ENCODE measurements around the gene DGKQ. TPM values are rescaled to one million over a fixed set of nuclear protein-coding genes. Genes with fewer than 3 reads are reported as not detected.
A peak's percentile ranks its signal among the peaks of the same experiment; 100 is the strongest.

Gene DGKQ
- total and polyA plus RNA-seq, 2 of the 13 experiments (the other 11 are each of a cell fraction or from before 2014, with no cell fraction given), result 4.5 to 7.2 TPM

DNA sequence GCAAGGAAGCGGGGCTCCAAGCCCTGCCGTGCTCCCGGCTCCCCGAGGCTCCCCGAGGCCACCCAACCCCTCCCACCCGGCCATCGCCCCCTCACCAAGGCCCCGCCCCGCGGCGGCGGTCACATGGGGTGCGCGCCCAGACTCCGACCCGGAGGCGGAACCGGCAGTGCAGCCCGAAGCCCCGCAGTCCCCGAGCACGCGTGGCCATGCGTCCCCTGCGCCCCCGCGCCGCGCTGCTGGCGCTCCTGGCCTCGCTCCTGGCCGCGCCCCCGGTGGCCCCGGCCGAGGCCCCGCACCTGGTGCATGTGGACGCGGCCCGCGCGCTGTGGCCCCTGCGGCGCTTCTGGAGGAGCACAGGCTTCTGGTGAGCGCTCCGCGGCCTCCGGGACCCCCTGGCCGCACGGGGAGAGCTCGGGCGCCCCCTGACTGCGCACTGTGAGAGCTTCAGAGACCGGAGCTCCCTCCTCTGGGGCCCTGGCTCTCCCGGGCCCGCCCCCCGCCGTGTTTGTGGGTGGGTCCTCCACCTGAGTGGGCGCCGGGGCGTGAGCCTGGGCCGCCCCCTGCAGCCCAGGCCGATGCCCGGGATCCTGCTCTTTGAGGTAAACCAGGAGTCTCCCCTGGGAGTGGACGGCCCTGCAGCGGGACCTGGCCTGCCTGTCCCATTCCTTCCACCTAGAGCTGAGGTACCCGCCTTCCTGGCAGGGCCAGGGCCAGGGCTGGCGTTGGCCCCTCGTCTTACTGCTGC is 13.7 kb upstream of the DGKQ start, which contains the start of gene IDUA (continued):
- 0 out of 2 replicates have a peak, but pooled peaks have one; percentile 55 for TF ChIP-seq NRL (CRISPR knock-in tag; IDR thresholded peaks at IDR 0.05; ENCODE audit: borderline replicate concordance)
- TF ChIP-seq ETV6 (CRISPR knock-in tag; conservative IDR thresholded peaks at IDR 0.05), result no peak
- no peak for TF ChIP-seq CENPX (CRISPR knock-in tag; IDR thresholded peaks at IDR 0.05)
- no peak for TF ChIP-seq ZZZ3 (CRISPR knock-in tag; IDR thresholded peaks at IDR 0.05; ENCODE audit: borderline replicate concordance)
- TF ChIP-seq, protein P1, sequence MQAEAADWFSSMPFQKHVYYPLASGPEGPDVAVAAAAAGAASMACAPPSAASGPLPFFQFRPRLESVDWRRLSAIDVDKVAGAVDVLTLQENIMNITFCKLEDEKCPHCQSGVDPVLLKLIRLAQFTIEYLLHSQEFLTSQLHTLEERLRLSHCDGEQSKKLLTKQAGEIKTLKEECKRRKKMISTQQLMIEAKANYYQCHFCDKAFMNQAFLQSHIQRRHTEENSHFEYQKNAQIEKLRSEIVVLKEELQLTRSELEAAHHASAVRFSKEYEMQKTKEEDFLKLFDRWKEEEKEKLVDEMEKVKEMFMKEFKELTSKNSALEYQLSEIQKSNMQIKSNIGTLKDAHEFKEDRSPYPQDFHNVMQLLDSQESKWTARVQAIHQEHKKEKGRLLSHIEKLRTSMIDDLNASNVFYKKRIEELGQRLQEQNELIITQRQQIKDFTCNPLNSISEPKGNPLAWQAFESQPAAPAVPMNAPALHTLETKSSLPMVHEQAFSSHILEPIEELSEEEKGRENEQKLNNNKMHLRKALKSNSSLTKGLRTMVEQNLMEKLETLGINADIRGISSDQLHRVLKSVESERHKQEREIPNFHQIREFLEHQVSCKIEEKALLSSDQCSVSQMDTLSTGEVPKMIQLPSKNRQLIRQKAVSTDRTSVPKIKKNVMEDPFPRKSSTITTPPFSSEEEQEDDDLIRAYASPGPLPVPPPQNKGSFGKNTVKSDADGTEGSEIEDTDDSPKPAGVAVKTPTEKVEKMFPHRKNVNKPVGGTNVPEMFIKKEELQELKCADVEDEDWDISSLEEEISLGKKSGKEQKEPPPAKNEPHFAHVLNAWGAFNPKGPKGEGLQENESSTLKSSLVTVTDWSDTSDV (CRISPR knock-in tag; IDR thresholded peaks at IDR 0.05), result peak; percentile 38; the same call in 1 of the 2 replicates
- no peak for TF ChIP-seq ZBTB20 (CRISPR knock-in tag; IDR thresholded peaks at IDR 0.05; ENCODE audit: borderline replicate concordance, low read depth)
- TF ChIP-seq, protein P2, sequence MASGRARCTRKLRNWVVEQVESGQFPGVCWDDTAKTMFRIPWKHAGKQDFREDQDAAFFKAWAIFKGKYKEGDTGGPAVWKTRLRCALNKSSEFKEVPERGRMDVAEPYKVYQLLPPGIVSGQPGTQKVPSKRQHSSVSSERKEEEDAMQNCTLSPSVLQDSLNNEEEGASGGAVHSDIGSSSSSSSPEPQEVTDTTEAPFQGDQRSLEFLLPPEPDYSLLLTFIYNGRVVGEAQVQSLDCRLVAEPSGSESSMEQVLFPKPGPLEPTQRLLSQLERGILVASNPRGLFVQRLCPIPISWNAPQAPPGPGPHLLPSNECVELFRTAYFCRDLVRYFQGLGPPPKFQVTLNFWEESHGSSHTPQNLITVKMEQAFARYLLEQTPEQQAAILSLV (CRISPR knock-in tag; IDR thresholded peaks at IDR 0.05; ENCODE audit: borderline replicate concordance), result no peak
- peak; percentile 33; the same call in 1 of the 2 replicates for TF ChIP-seq REL (CRISPR knock-in tag; conservative IDR thresholded peaks at IDR 0.05)
- no peak for TF ChIP-seq FOSL2 (CRISPR knock-in tag; IDR thresholded peaks at IDR 0.05)
- no peak for TF ChIP-seq HNRNPUL1 (IDR thresholded peaks at IDR 0.05; ENCODE audit: low read depth, low read length)
- TF ChIP-seq, protein P3, sequence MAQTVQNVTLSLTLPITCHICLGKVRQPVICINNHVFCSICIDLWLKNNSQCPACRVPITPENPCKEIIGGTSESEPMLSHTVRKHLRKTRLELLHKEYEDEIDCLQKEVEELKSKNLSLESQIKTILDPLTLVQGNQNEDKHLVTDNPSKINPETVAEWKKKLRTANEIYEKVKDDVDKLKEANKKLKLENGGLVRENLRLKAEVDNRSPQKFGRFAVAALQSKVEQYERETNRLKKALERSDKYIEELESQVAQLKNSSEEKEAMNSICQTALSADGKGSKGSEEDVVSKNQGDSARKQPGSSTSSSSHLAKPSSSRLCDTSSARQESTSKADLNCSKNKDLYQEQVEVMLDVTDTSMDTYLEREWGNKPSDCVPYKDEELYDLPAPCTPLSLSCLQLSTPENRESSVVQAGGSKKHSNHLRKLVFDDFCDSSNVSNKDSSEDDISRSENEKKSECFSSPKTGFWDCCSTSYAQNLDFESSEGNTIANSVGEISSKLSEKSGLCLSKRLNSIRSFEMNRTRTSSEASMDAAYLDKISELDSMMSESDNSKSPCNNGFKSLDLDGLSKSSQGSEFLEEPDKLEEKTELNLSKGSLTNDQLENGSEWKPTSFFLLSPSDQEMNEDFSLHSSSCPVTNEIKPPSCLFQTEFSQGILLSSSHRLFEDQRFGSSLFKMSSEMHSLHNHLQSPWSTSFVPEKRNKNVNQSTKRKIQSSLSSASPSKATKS (CRISPR knock-in tag; IDR thresholded peaks at IDR 0.05), result no peak
- TF ChIP-seq ZKSCAN5 (CRISPR knock-in tag; IDR thresholded peaks at IDR 0.05), result no peak
